Upper lobe of left lung (tissue), 4 donors: ENCODE measurements around the gene VIPR1.

ENCODE experiments used
- CTCF ChIP-seq, 6 experiments: fragments of 450-650 bp in 4 of 6; fragments of 200-600 bp in 2 of 6; sonication (generic) in 2 of 6; IDR thresholded peaks; one replicate each; pipeline ENCODE4 v1.5.1; 2016 to 2019; ENCODE audit warnings: antibody characterized with exemption in 6 of 6
- POLR2A ChIP-seq, 4 donors: fragments of 450-650 bp; IDR thresholded peaks; one replicate each; pipeline ENCODE4 v1.5.1; 2016 to 2017; ENCODE audit warnings: antibody characterized with exemption in 4 of 4, mild to moderate bottlenecking in 2 of 4

DNA sequence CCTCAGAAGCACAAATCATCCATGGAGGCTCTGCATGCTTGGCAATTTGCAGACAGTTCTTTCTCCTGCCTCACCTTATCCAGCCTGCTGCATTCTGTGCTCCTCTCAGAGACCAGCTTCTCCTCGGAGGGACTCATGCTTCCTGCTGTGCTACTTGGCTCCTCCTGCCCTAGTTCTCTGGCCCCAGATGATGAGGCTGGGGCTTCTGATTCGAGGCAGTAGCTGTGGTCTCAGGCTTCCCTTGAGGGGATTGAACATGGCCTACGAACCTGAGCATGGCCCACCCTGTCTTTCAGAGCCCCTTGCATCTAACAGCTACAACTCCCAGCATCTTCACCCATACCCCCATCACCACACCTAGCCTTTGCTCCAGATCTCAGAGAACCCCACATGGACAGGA lies 6.7 kb downstream of the VIPR1 start:
- TF ChIP-seq CTCF (IDR thresholded peaks at IDR 0.05) = no peak
- TF ChIP-seq POLR2A (IDR thresholded peaks at IDR 0.05) = no peak
